GM19328 (cell line): Measurements from ENCODE around the gene PRPF4.
"Not testable (repeated sequence)": the region's sequence is repeated elsewhere in the genome, so short reads cannot be mapped to it uniquely, and the experiment has no call there.

Experiments used
- ATAC-seq: cut with Tn5 transposase; IDR thresholded peaks from one replicate; pipeline ENCODE4 v1.9.1; 2021; ENCODE audit warnings: mild to moderate bottlenecking, moderate library complexity; ENCODE audit not compliant: unreplicated experiment

Gene PRPF4

DNA sequence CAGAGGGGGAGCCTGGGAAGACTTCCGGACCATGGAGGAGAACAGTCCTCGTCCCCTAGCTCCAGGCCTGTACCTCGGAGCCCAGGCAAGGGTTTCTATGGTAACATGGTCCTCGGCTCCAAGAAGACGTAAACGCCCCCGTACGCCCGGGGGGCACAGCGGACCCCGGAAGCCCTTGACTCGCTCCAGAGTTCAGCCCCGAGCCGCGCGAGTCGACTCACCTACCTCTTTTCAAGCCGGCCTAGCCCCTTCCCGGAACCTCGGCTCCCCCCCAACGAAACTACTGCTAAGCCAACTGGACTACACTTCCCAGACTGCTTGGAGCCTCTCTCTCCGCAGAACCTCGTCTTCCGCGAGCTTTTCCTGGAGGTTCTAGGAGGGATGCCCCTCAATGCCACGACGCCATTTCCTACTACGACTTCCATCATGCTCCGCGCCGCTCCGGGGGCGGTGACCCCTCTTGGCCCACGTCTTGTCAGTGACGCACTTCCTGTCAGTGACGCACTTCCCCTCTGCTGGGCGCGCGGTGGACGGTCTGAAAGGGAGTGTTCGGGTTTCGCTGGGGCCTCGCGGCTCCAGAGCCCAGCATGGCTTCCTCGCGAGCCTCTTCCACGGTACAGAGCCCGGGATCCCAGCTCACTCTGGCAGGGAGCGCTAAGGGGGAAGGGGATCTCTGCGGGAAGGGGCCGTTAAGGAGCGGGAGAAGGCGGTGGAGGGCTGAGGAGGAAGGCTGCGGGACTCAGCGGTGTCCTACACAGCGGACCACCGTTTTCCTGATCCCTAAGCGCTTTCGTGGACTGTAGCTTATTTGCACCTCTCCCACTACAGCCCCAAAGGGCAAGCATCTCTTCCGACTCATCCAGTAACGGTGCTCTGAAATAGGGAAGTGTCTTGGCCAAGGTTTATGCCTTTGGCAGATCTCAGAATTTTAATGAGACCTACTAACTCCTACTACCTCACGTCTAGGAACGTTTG lies at the start of gene PRPF4, which contains the start of gene CDC26:
PRPF4 (plus strand) TSS at position 502 of the 975 bp plus-strand sequence; CDS start at position 588, 86 bp downstream.
CDC26 (minus strand) TSS at position 416 of the 975 bp plus-strand sequence. CDS start 3,065 bp downstream, outside the sequence.
- ATAC-seq: peak; percentile 98

DNA sequence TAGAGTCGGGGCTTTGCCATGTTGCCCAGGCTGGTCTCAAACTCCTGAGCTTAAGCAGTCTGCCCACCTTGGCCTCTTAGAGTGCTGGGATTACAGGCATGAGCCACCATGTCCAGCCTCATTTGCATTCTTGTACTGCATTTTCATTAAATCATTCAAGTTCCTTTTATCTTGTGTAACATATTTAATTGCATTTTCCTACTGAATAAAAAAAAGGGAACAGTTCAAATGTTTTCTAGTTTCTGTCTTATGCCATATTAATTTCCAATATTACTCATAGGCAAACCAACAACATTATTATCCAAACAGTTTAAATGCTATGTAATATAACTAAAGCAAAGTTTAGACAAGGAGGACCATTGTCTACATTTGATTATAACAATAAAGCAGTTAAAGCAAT lies 48.0 kb upstream of the PRPF4 start:
- ATAC-seq: no peak

GRCh38 chr9:113228130-113228665 lies 47.3 kb upstream of the PRPF4 start:
- ATAC-seq: no peak

DNA sequence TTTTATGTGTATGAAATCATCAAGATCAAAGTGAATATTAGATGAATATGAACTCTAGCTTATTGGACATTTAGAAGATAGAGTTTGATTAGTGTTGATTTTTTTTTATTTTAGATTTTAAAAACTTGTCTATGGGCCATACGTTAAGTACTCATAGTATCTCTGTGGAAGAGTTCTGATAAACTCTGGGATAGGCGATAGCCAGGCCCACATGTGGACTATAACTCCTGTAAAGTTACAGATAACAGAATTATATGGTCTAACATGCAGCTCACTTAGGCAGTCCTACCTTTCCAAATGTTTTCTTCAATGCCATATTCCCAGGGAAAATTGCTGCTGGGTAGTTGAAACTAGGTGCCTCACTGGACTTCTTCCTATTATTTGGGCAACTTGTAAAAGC lies 43.8 kb upstream of the PRPF4 start:
- no peak for ATAC-seq

DNA sequence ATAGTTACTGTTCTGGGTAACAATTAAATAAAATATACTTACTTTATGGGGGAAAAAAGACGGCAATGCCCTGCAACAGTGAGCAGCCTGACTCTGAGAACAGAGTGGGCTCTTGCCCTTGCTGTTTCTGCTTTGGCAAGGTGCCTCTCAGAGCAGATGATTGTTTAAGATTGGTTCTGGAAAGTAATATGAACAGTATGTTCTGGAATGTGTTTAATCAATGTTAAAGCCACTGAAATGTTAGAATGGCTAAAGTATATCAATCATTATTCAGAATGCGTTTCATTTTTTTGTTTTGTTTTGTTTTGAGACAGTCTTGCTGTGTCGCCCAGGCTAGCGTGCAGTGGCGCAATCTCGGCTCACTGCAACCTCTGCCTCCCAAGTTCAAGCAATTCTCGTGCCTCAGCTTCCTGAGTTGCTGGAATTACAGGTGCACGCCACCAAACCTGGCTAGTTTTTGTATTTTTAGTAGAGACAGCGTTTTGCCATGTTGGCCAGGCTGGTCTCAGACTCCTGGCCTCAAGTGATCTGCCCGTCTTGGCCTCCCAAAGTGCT lies 39.7 kb upstream of the PRPF4 start:
- not testable (repeated sequence) for ATAC-seq

- no peak for ATAC-seq
Observed at GRCh38 chr9:113237026-113237425, 38.4 kb upstream of the PRPF4 start.

- ATAC-seq: no peak
Observed at GRCh38 chr9:113238202-113238858, 37.1 kb upstream of the PRPF4 start.

DNA sequence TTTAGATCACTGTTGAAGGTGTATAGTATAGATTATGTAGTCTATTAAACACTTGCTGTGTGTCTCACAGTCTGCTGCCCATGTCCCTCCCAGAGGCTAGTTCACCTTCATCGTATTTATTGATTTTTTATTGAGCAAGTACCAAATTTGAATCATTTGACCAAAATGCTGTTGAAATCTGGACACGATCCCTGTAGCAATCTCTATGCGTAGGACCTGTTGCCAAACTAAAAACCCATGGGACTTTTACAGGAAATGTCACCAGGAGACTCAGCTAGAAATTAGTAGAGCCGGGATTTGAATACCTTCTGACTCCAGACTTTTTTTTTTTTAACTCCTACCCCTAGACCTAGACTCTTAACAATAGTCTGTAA lies 36.6 kb upstream of the PRPF4 start:
- no peak for ATAC-seq

GRCh38 chr9:113241161-113241560 lies 34.3 kb upstream of the PRPF4 start:
- no peak for ATAC-seq

GRCh38 chr9:113244556-113244955 lies 30.9 kb upstream of the PRPF4 start:
- no peak for ATAC-seq

- no peak for ATAC-seq
Observed at GRCh38 chr9:113245894-113246293, 29.6 kb upstream of the PRPF4 start.

DNA sequence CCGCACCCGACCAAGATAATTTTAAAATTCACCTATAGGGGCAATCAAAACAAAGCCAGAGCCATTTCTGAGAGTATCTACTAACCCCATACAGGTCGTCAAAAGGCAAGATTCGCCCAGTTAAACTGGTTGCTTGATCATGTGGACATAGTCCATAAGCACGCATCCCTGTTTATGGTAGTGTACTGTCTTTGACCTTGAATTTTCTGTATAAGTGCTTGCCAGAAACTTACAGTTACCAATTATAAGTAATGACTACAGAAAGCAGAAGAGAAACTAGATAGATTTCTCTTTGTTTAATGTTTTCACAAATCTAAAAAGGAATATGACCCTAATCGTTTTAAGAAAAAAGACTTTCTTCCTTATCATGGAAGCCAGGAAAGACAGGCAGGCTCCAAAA lies 28.5 kb upstream of the PRPF4 start:
- no peak for ATAC-seq

- no peak for ATAC-seq
Observed at GRCh38 chr9:113247640-113248039, 27.8 kb upstream of the PRPF4 start.

GRCh38 chr9:113249661-113250060 lies 25.8 kb upstream of the PRPF4 start:
- ATAC-seq: not testable (repeated sequence)

DNA sequence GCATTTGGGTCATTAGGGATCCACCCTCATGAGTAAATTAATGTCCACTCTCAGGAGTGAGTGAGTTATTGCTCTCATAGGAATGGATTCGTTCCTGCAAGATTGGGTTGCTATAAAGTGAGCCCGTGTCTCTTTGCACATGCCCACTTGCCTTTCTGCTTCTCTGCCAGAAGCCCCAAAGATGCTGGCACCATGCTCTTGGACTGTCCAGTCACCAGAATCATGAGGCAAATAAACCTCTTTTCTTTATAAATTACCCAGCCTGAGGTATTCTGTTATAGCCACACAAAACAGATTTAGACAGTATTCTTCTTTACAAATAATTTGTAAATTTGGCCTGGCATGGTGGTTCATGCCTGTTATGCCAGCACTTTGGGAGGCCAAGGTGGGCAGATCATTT lies 24.7 kb upstream of the PRPF4 start:
- no peak for ATAC-seq

DNA sequence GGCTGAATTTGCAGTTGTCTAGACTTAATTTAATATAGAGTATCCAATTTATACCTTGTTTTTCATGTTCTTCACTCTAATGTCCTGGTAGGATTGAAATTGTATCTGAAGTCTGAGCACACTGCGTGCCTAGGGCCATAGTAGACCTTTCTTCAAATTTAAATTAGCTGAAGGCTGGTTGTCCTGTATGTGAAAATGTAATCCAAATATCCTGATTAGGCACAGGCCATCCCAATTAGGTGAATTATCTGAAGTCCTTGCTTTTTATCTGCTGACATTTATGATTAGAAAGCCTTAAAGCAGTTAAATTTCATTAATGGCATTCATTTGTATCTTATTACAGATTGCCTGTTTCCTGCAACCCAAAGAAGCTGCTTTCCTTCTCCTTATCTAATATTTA lies 20.5 kb upstream of the PRPF4 start:
- no peak for ATAC-seq

DNA sequence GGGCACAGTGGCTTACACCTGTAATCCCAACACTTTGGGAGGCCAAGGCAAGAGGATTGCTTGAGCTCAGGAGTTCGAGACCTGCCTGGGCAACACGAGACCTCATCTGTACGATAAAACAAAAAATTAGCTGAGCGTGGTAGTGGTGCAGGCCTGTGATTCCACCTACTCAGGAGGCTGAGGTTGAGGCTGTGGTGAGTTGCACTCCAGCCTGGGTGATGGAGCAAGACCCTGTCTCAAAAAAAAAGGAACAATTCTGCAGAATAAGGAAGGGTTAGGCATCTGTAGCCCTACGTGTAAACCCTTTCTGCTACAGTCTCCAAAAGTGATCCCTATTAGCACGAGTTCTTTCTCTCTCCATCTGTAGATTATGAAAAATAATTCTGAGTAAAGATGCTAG lies 20.0 kb upstream of the PRPF4 start:
- no peak for ATAC-seq

- ATAC-seq: no peak
Observed at GRCh38 chr9:113257863-113258262, 17.6 kb upstream of the PRPF4 start.

- ATAC-seq: no peak
Observed at GRCh38 chr9:113258282-113258681, 17.2 kb upstream of the PRPF4 start.

- ATAC-seq: no peak
Observed at GRCh38 chr9:113261917-113262671, 13.4 kb upstream of the PRPF4 start.

DNA sequence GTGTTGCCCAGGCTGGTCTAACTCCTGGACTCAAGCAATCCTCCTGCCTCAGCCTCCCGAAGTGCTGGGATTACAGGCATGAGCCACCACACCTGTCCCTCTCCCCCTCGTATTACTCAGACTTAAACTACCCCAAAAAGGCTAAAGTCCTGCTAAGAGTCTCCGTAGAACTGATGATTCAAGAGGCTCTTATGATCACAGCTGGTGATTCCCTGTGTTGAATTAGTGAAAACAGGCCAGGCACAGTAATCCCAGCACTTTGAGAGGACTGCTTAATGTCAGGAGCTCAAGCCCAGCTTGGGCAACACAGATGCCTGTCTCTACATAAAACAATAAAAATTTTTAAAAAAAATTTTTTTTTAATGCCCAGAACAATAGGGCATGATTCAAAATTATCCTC lies 9.3 kb upstream of the PRPF4 start:
- ATAC-seq: no peak
